SK-N-SH (cell line): ENCODE data around the gene CDK5. TPM values are rescaled to one million over a fixed set of nuclear protein-coding genes. Genes with fewer than 3 reads are reported as not detected.

ENCODE experiments used
- CTCF ChIA-PET: fragments of 300-600, 350-600 bp; formaldehyde crosslinking; extraction: SDS; loops from one replicate; lab custom pipeline; 2021; lab: Yijun Ruan, JAX
- POLR2A ChIA-PET: fragments of 350-600 bp; sonication (Branson Sonifier 250); formaldehyde crosslinking; extraction: SDS; loops from one replicate; lab custom pipeline; 2020; ENCODE audit warnings: antibody characterized with exemption, inconsistent platforms; lab: Yijun Ruan, JAX
- DNase-seq: peaks from one replicate; pipeline ENCODE4 v3.0.0; 2012
- H2AFZ ChIP-seq: fragments of 200-600 bp; sonication (generic); 2 replicates; pipeline ENCODE4 v1.8.1; 2016; ENCODE audit warnings: antibody characterized with exemption, mild to moderate bottlenecking, low read depth
- H3F3A ChIP-seq: fragments of 200-600 bp; sonication (generic); replicated peaks from 2 replicates; pipeline ENCODE3; 2016; ENCODE audit warnings: antibody characterized with exemption, mild to moderate bottlenecking; ENCODE audit not compliant: insufficient read depth
- H3K27ac ChIP-seq, 2 experiments: fragments of 200-500 bp in 1 of 2; fragments of 200-600 bp in 1 of 2; sonication (Bioruptor generic) in 1 of 2; sonication (generic), shearing (Covaris generic) in 1 of 2; 2 replicates each; pipeline versions ENCODE4 v1.5.1 to v1.6.1; 2014 to 2016; ENCODE audit warnings: low read depth in 2 of 2, inconsistent platforms in 1 of 2, low read length in 1 of 2, mild to moderate bottlenecking in 1 of 2, mixed read lengths in 1 of 2
- H3K27me3 ChIP-seq: fragments of 200-600 bp; sonication (generic), shearing (Covaris generic); 2 replicates; pipeline ENCODE4 v1.6.1; 2016; ENCODE audit warnings: mixed run types; ENCODE audit not compliant: insufficient read depth
- H3K36me3 ChIP-seq, 2 experiments: fragments of 200-500 bp in 1 of 2; fragments of 200-600 bp in 1 of 2; sonication (Bioruptor generic) in 1 of 2; sonication (generic) in 1 of 2; replicated peaks in 1 of 2; 2 replicates each; pipeline versions ENCODE3 to v1.5.1; 2014 to 2016; ENCODE audit warnings: low read length in 1 of 2, mild to moderate bottlenecking in 1 of 2; ENCODE audit not compliant: insufficient read depth in 2 of 2, control insufficient read depth in 1 of 2
- H3K4me1 ChIP-seq, 2 experiments: fragments of 200-500 bp in 1 of 2; fragments of 200-600 bp in 1 of 2; sonication (Bioruptor generic) in 1 of 2; sonication (generic), shearing (Covaris generic) in 1 of 2; 2 replicates each; pipeline versions ENCODE4 v1.5.1 to v1.6.1; 2014 to 2016; ENCODE audit warnings: low read depth in 1 of 2, low read length in 1 of 2, mixed run types in 1 of 2; ENCODE audit not compliant: insufficient read depth in 2 of 2, control insufficient read depth in 1 of 2
- H3K4me2 ChIP-seq: fragments of 200-600 bp; sonication (generic), shearing (Covaris generic); 2 replicates; pipeline ENCODE4 v1.6.1; 2017; ENCODE audit warnings: mixed run types
- H3K4me3 ChIP-seq, 2 experiments: fragments of 200-500 bp in 1 of 2; fragments of 200-600 bp in 1 of 2; sonication (Bioruptor generic) in 1 of 2; sonication (generic), shearing (Covaris generic) in 1 of 2; 2 replicates each; pipeline versions ENCODE4 v1.5.1 to v1.8.1; 2014 to 2016; ENCODE audit warnings: low read depth in 2 of 2, inconsistent platforms in 1 of 2, low read length in 1 of 2, mild to moderate bottlenecking in 1 of 2, mixed read lengths in 1 of 2, moderate library complexity in 1 of 2
- H3K79me2 ChIP-seq: fragments of 200-600 bp; sonication (generic); 2 replicates; pipeline ENCODE4 v1.8.1; 2017; ENCODE audit warnings: mild to moderate bottlenecking; ENCODE audit not compliant: insufficient read depth
- H3K9ac ChIP-seq: fragments of 200-600 bp; sonication (generic); 2 replicates; pipeline ENCODE4 v1.6.1; 2017; ENCODE audit warnings: mixed run types
- H3K9me2 ChIP-seq: fragments of 200-600 bp; sonication (generic); 2 replicates; pipeline ENCODE4 v1.6.1; 2017; ENCODE audit warnings: mixed run types
- H3K9me3 ChIP-seq: fragments of 200-600 bp; sonication (generic); 2 replicates; pipeline ENCODE4 v1.6.1; 2017; ENCODE audit warnings: mixed run types, mild to moderate bottlenecking, moderate library complexity
- H4K20me1 ChIP-seq: fragments of 200-600 bp; sonication (generic); 2 replicates; pipeline ENCODE4 v1.6.1; 2017; ENCODE audit warnings: mild to moderate bottlenecking, mixed run types; ENCODE audit not compliant: insufficient read depth
- CTCF ChIP-seq: fragments of 200-600 bp; sonication (generic); IDR thresholded peaks from 2 replicates; pipeline ENCODE4 v1.6.1; 2017; ENCODE audit warnings: antibody characterized with exemption, mild to moderate bottlenecking, moderate library complexity
- ELF1 ChIP-seq: IDR thresholded peaks from 2 replicates; pipeline ENCODE4 v1.4.0; 2012
- EP300 ChIP-seq, 2 experiments: IDR thresholded peaks; 2 replicates each; pipeline versions ENCODE4 v1.4.0 to v1.6.1; 2012; ENCODE audit warnings: borderline replicate concordance in 1 of 2, low read depth in 1 of 2, low read length in 1 of 2
- FOSL2 ChIP-seq: IDR thresholded peaks from 2 replicates; pipeline ENCODE4 v1.4.0; 2012; ENCODE audit warnings: low read depth, mild to moderate bottlenecking, moderate library complexity, borderline replicate concordance
- FOXJ3 ChIP-seq: sonication (generic); formaldehyde crosslinking; IDR thresholded peaks from 2 replicates; pipeline ENCODE4 v1.5.1; 2020; ENCODE audit warnings: mild to moderate bottlenecking, missing genetic modification reagents
- FOXM1 ChIP-seq: IDR thresholded peaks from 2 replicates; pipeline ENCODE4 v1.4.0; 2012; ENCODE audit warnings: low read depth, mild to moderate bottlenecking
- GABPA ChIP-seq: IDR thresholded peaks from 2 replicates; pipeline ENCODE4 v1.4.0; 2012; ENCODE audit warnings: low read depth, mild to moderate bottlenecking
- GATA2 ChIP-seq: sonication (generic); formaldehyde crosslinking; IDR thresholded peaks from 2 replicates; pipeline ENCODE4 v1.5.0; 2020; ENCODE audit warnings: mild to moderate bottlenecking, missing genetic modification reagents
- IRF3 ChIP-seq: fragments of 150-350 bp; IDR thresholded peaks from 2 replicates; pipeline ENCODE4 v1.6.1; 2016; ENCODE audit warnings: mild to moderate bottlenecking, low read depth, low read length
- JUND ChIP-seq: IDR thresholded peaks from 2 replicates; pipeline ENCODE4 v1.4.0; 2012
- MAX ChIP-seq: IDR thresholded peaks from 2 replicates; pipeline ENCODE4 v1.4.0; 2012; ENCODE audit warnings: low read depth
- MXI1 ChIP-seq: IDR thresholded peaks from 2 replicates; pipeline ENCODE4 v1.6.1; 2012; ENCODE audit warnings: mild to moderate bottlenecking, low read depth, low read length, improper control_type of control experiment
- NRF1 ChIP-seq: IDR thresholded peaks from 2 replicates; pipeline ENCODE4 v1.6.1; 2012; ENCODE audit warnings: low read depth, mild to moderate bottlenecking, low read length
- POLR2AphosphoS5 ChIP-seq: IDR thresholded peaks from 2 replicates; pipeline ENCODE4 v1.6.1; 2012; ENCODE audit warnings: low read depth, low read length
- RFX5 ChIP-seq: IDR thresholded peaks from 2 replicates; pipeline ENCODE4 v1.6.1; 2012; ENCODE audit warnings: mild to moderate bottlenecking, improper control_type of control experiment, low read length
- SIN3A ChIP-seq: IDR thresholded peaks from 2 replicates; pipeline ENCODE4 v1.6.1; 2012; ENCODE audit warnings: low read depth, mild to moderate bottlenecking, low read length, moderate library complexity, borderline replicate concordance
- SMC3 ChIP-seq: IDR thresholded peaks from 2 replicates; pipeline ENCODE4 v1.6.1; 2012; ENCODE audit warnings: low read depth, low read length, improper control_type of control experiment
- TAF1 ChIP-seq: IDR thresholded peaks from 2 replicates; pipeline ENCODE4 v1.6.1; 2012; ENCODE audit warnings: low read depth, mild to moderate bottlenecking, low read length, moderate library complexity, borderline replicate concordance
- TCF12 ChIP-seq: IDR thresholded peaks from 2 replicates; pipeline ENCODE4 v1.4.0; 2012
- USF2 ChIP-seq: fragments of 150-350 bp; IDR thresholded peaks from 2 replicates; pipeline ENCODE4 v1.6.1; 2017; ENCODE audit warnings: antibody characterized with exemption, low read length, low read depth, borderline replicate concordance
- WGBS: methylation state at CpG from one replicate; pipeline ENCODE4 v1.1.6; 2017; ENCODE audit warnings: low lambda C conversion rate; 5-methylcytosine and 5-hydroxymethylcytosine counted together
- polyA plus RNA-seq, 3 experiments: library from polyadenylated mRNA; depleted of rRNA; stranded (reverse); fragments of >200 nt; gene quantifications; 2 replicates each; pipeline ENCODE4 v1.2.3, GENCODE V29; 2012

The CDK5 gene
- polyA plus RNA-seq, 1 of the 3 experiments (the other 2 are of a cell fraction), result 125 TPM

- TF ChIP-seq USF2 (no peak), JUND (no peak), EP300 (IDR thresholded peaks at IDR 0.05; ENCODE audit: borderline replicate concordance in 1 of 2, low read depth in 1 of 2, low read length in 1 of 2) (no peak), POLR2AphosphoS5 (no peak), GABPA (no peak), TCF12 (no peak)
Observed at GRCh38 chr7:151031011-151031410, 26.7 kb downstream of the CDK5 start (continued).

- H4K20me1 ChIP-seq, result no peaks in the 10 kb centered on the region
- peaks cover 5% of the 10 kb centered on the region for H3F3A ChIP-seq
- ChIA-PET POLR2A (interaction anchor here (1.0 to 2.3 kb wide), 11 partner anchors 10 to 241 kb away, joined by 3 to 15 read pairs (median 7); partner anchors contain the start of genes CHPF2 and FASTK), CTCF (interaction anchor here (1.0 to 6.4 kb wide), 19 partner anchors 10 to 249 kb away, joined by 3 to 73 read pairs (median 5); partner anchors contain the start of genes AGAP3 and CDK5)
- peak overlapping the region; percentile 74 for H3K9ac ChIP-seq
- 39% methylated on average over 17 of the region's 17 CpGs for WGBS
- peaks cover 7 to 10% of the 10 kb centered on the region in 2 experiments; a peak in 2 of 4 replicates for H3K4me1 ChIP-seq
- peak overlapping the region; percentile 89 for H3K4me2 ChIP-seq
- DNase-seq, result no peak
- peaks cover 0 to 20% of the 10 kb centered on the region in 2 experiments for H3K36me3 ChIP-seq
- H3K79me2 ChIP-seq, result peaks cover 46% of the 10 kb centered on the region
- peak overlapping the region; percentile 84 to 85 for H3K4me3 ChIP-seq
- H3K9me3 ChIP-seq, result no peaks in the 10 kb centered on the region
- H3K9me2 ChIP-seq, result no peaks in the 10 kb centered on the region
- peak overlapping the region; percentile 98 for H2AFZ ChIP-seq
- TF ChIP-seq GATA2 (no peak), MAX (peak; percentile 4; the same call in 1 of the 2 replicates), TAF1 (no peak), FOSL2 (no peak)
- no peaks in the 10 kb centered on the region for H3K27me3 ChIP-seq
- peak overlapping the region; percentile 69 to 90 for H3K27ac ChIP-seq
Observed at GRCh38 chr7:151028948-151029501, 28.7 kb downstream of the CDK5 start.

GRCh38 chr7:151028131-151028947, 29.4 kb downstream of the CDK5 start, which contains the start of gene ABCB8:
Gene ABCB8 (plus strand): TSS chr7:151028450. CDS start chr7:151028516, 66 bp downstream.
- Histone ChIP-seq H4K20me1 (no peaks in the 10 kb centered on the region), H3K9ac (peak within 1 kb of the TSS; percentile 74), H3K9me3 (no peaks in the 10 kb centered on the region), H3F3A (peaks cover 5% of the 10 kb centered on the region), H3K36me3 (peaks cover 0 to 15% of the 10 kb centered on the region in 2 experiments), H2AFZ (peak within 1 kb of the TSS; percentile 98), H3K4me3 (peak within 1 kb of the TSS; percentile 84 to 85), H3K79me2 (peaks cover 46% of the 10 kb centered on the region), H3K4me1 (peaks cover 7 to 10% of the 10 kb centered on the region in 2 experiments; a peak in 2 of 4 replicates), H3K27ac (peak within 1 kb of the TSS; percentile 69 to 90), H3K4me2 (peak within 1 kb of the TSS; percentile 89), H3K9me2 (no peaks in the 10 kb centered on the region), H3K27me3 (no peaks in the 10 kb centered on the region)
- DNase-seq, result peak; percentile 100
- 2% methylated on average over 44 of the region's 53 CpGs for WGBS
- ChIA-PET POLR2A (interaction anchor here (0.9 to 2.3 kb wide), 17 partner anchors 10 to 241 kb away, joined by 3 to 15 read pairs (median 5); partner anchors contain the start of genes ABCF2, CHPF2 and FASTK), CTCF (interaction anchor here (0.7 to 6.4 kb wide), 26 partner anchors 8 to 250 kb away, joined by 3 to 73 read pairs (median 4); partner anchors contain the start of genes AGAP3, CDK5 and SLC4A2)
- no peak for TF ChIP-seq FOXJ3
- TF ChIP-seq MXI1, result peak; percentile 96
- TF ChIP-seq RFX5, result peak; percentile 12; the same call in 1 of the 2 replicates
- peak; percentile 59 for TF ChIP-seq CTCF
- TF ChIP-seq GABPA, result peak; percentile 53
- TF ChIP-seq FOXM1, result no peak
- peak; percentile 86 for TF ChIP-seq ELF1
- TF ChIP-seq NRF1, result peak; percentile 56
- peak; percentile 81 for TF ChIP-seq SMC3
- peak; percentile 98 for TF ChIP-seq IRF3
- no peak for TF ChIP-seq GATA2
- TF ChIP-seq SIN3A, result peak; percentile 57; the same call in 1 of the 2 replicates
- no peak for TF ChIP-seq JUND
